HL-60 (cell line): ENCODE results near the gene TEX52.

Experiments
- GABPA ChIP-seq: IDR thresholded peaks from 2 replicates; pipeline ENCODE4 v1.6.1; 2012; ENCODE audit warnings: low read depth
- TF ChIP-seq, protein P1 (sequence below): IDR thresholded peaks from one replicate; pipeline ENCODE4 v1.5.1; 2011; ENCODE audit warnings: low read length, control low read depth, inconsistent platforms; ENCODE audit not compliant: insufficient read depth
- TF ChIP-seq, protein P2 (sequence below): IDR thresholded peaks from 2 replicates; pipeline ENCODE4 v1.6.1; 2012; ENCODE audit warnings: low read depth; ENCODE audit not compliant: insufficient replicate concordance

DNA sequence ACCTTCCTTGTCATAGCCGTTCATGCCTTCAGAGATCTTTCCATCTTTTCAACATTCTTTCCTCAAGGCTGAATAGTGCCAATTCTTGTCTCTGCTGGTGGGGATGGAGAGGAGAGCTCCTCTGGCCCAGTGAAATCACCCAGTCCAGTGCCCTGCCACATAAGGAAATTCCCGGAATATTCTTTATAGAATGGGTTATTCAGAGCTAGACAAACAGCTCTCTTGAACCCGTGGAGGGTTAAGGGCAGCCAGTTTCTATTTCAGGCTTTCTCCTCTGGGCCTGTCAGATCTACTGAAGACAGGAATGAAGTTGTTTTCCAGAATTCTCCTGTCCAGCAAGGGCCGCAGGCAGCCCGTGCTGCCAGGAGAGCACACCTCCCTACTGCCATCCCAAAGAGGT lies 13.9 kb downstream of the TEX52 start:
- TF ChIP-seq, protein P1, sequence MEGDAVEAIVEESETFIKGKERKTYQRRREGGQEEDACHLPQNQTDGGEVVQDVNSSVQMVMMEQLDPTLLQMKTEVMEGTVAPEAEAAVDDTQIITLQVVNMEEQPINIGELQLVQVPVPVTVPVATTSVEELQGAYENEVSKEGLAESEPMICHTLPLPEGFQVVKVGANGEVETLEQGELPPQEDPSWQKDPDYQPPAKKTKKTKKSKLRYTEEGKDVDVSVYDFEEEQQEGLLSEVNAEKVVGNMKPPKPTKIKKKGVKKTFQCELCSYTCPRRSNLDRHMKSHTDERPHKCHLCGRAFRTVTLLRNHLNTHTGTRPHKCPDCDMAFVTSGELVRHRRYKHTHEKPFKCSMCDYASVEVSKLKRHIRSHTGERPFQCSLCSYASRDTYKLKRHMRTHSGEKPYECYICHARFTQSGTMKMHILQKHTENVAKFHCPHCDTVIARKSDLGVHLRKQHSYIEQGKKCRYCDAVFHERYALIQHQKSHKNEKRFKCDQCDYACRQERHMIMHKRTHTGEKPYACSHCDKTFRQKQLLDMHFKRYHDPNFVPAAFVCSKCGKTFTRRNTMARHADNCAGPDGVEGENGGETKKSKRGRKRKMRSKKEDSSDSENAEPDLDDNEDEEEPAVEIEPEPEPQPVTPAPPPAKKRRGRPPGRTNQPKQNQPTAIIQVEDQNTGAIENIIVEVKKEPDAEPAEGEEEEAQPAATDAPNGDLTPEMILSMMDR: no peak
- no peak for TF ChIP-seq GABPA
- TF ChIP-seq, protein P2, sequence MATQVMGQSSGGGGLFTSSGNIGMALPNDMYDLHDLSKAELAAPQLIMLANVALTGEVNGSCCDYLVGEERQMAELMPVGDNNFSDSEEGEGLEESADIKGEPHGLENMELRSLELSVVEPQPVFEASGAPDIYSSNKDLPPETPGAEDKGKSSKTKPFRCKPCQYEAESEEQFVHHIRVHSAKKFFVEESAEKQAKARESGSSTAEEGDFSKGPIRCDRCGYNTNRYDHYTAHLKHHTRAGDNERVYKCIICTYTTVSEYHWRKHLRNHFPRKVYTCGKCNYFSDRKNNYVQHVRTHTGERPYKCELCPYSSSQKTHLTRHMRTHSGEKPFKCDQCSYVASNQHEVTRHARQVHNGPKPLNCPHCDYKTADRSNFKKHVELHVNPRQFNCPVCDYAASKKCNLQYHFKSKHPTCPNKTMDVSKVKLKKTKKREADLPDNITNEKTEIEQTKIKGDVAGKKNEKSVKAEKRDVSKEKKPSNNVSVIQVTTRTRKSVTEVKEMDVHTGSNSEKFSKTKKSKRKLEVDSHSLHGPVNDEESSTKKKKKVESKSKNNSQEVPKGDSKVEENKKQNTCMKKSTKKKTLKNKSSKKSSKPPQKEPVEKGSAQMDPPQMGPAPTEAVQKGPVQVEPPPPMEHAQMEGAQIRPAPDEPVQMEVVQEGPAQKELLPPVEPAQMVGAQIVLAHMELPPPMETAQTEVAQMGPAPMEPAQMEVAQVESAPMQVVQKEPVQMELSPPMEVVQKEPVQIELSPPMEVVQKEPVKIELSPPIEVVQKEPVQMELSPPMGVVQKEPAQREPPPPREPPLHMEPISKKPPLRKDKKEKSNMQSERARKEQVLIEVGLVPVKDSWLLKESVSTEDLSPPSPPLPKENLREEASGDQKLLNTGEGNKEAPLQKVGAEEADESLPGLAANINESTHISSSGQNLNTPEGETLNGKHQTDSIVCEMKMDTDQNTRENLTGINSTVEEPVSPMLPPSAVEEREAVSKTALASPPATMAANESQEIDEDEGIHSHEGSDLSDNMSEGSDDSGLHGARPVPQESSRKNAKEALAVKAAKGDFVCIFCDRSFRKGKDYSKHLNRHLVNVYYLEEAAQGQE: no peak
